Measurements from ENCODE around the gene RBM23. TPM values are rescaled to one million over a fixed set of nuclear protein-coding genes. Genes with fewer than 3 reads are reported as not detected.

The RBM23 gene
- total and polyA plus RNA-seq, 2 of the 8 experiments (the other 6 are each of a cell fraction or from before 2014, with no cell fraction given), result 41.2 to 43.3 TPM

DNA sequence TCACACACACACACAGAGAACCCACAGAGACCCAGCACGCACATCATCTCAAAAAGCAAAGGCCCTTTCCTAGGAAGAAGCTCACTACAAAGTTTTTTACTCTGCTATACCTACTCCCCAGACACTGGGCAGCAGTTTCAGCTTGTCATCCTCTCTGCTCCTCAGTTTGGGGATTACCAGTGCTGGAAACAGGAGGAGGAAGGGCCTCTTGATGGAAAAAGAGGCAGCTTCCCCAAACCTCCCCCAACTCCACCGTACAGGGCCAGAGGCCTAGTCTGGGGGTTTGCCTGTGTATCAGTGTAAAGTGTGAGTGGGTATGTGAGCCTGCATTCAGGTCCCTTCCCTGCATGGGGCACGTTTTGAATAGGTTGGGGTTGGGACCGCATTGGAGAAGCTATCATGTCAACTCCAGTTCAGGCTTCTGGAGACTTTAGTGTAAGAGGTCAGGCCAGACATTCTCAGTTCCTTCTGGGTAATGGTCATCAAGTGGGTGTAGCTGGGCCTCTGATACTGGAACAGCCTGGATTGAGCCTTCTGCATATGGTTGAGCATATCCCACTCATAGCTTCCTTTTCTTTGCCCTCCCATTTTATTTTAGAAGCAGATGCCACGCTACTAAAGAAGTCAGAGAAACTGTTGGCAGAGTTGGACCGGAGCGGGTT, 34.7 kb downstream of the RBM23 start (continued):
- TF ChIP-seq SIRT6 (IDR thresholded peaks at IDR 0.05; ENCODE audit: low read length) (no peak), TAF1 (IDR thresholded peaks at IDR 0.05; ENCODE audit: low read depth, low read length) (no peak), CBX8 (IDR thresholded peaks at IDR 0.05; ENCODE audit: borderline replicate concordance, low read depth, low read length) (no peak), TBP (IDR thresholded peaks at IDR 0.05; ENCODE audit: low read depth, low read length) (no peak)
- TF ChIP-seq, protein P1, sequence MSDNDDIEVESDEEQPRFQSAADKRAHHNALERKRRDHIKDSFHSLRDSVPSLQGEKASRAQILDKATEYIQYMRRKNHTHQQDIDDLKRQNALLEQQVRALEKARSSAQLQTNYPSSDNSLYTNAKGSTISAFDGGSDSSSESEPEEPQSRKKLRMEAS (IDR thresholded peaks at IDR 0.05), result no peak
